Fibroblast of skin of right quadriceps (primary cell): ENCODE measurements around the gene DEPDC5.
"Not testable (repeated sequence)": the region's sequence is repeated elsewhere in the genome, so short reads cannot be mapped to it uniquely, and the experiment has no call there.

Source experiments
- DNase-seq: peaks from one replicate; pipeline ENCODE4 v3.0.0-alpha.2; 2013

DEPDC5 gene

GRCh38 chr22:31753634-31754501, at the start of gene DEPDC5:
Gene DEPDC5, plus strand, starts transcription at chr22:31754019. Its CDS starts 903 bp downstream, at chr22:31754922.
- DNase-seq = peak; percentile 94

- no peak for DNase-seq
Measured at GRCh38 chr22:31707519-31707918, 46.3 kb upstream of the DEPDC5 start.

GRCh38 chr22:31711226-31711625, 42.6 kb upstream of the DEPDC5 start:
- DNase-seq = not testable (repeated sequence)

DNA sequence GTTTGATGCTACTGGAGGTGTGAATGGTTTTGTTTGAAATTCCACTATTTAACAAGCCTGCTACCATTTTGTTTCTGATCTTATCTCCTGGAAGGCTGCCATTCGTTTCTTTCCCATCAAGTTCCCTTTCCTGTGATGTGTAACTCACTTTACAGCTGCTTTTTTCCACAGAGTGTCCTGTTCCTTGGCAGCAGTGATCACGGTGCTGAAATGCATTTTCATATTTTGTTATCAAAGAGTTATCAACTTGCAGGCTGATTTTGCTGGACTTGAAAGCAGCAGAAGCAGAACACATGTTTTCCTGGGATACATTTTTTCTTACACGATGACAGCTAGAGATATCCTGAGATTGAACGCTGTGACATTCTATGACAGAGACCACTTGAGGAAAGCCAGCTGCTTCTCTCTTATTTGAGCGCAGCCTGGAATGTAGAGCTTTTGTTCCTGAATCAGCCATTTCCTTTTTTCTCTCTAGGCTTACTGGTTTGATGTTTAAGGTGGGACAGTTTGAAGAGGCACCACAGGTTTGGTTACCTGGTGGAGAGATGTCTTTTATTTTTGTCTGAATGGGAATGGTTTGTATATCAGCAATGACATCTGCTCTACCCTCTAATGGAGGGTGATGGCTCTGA, 38.6 kb upstream of the DEPDC5 start:
- no peak for DNase-seq

DNA sequence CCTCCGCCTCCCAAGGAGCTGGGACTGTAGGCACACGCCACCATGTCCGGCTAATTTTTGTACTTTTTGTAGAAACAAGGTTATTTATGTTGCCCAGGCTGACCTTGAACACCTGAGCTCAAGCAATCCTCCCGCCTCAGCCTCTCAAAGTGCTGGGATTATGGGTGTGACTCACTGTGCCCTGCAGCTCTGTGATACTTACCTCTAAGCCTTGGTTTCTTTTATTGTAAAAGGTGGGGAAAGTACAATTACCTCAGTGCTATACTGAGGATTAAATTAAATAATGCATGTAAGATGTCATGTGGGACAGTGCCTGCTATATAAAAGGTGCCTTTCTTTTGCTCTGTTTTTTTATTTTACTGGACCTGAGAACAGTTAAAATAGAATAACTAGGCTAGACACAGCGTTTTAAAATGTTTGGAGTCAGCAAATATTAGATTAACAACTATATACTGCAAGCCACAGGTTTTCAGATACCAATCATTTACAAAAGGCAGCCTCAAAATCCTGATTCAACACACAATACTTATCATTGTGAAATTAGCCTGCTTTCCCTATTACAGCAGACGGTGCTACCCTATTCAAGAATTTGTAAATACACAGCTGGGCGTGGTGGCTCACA, 33.9 kb upstream of the DEPDC5 start:
- no peak for DNase-seq

DNA sequence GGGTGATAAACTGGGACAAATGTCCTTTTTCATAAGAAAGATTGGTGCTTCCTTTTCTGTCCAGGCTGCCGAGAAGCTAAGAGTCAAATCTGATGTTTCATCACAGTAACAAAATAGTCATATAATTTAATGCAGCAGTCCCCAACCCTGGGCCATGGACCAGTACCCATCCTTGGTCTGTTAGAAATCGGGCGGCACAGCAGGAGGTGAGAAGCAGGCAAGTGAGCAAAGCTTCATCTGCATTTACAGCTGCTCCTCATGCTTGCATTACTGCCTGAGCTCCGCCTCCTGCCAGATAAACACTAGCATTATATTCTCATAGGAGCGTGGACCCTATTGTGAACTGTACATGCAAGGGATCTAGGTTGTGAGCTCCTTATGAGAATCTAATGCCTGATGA, 30.1 kb upstream of the DEPDC5 start:
- DNase-seq = no peak

- no peak for DNase-seq
Measured at GRCh38 chr22:31726692-31727091, 27.1 kb upstream of the DEPDC5 start.

GRCh38 chr22:31728857-31729256, 25.0 kb upstream of the DEPDC5 start:
- no peak for DNase-seq

- DNase-seq = no peak
Measured at GRCh38 chr22:31730344-31730711, 23.5 kb upstream of the DEPDC5 start.

GRCh38 chr22:31732089-31732829, 21.6 kb upstream of the DEPDC5 start:
- no peak for DNase-seq

DNA sequence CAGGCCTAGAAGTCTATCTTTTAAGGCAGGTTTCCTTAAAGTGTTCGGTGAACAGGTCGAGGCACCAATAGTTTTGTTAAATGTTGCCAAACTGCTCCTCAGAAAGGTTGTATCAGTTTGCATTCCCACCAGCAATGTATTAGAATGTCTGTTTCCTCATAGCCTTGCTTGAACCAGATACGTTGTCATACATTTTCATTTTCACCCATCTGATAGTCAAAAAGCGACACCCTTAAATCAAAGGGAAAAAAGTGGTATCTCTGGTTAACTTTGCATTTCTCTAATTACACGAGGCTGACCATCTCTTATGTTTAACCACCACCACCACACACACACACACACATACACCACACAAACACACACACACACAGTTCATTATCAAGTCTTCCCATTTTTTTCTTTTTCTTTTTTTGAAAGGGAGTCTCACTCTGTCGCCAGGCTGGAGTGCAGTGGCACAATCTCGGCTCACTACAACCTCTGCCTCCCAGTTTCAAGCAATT, 20.2 kb upstream of the DEPDC5 start:
- no peak for DNase-seq

DNA sequence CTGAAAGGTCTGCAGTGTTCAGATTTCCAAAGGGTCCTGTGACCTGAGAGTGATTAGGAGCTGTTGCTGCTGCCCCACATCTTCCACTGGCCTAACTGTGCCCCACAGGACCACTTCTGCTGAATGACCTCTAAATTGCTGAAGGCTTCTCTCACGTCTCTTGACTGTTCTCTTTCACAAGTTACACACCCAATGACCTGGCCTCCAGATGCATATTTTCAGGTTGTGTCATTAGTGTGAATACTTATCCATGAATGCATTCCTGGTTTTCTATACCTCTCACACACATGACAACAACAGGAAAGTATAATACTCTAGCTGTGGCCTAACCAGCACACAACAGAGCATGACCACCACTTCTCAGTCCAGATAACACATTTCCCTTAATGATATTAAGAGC, 19.3 kb upstream of the DEPDC5 start:
- DNase-seq = peak; percentile 79

GRCh38 chr22:31736458-31736857, 17.4 kb upstream of the DEPDC5 start:
- no peak for DNase-seq

DNA sequence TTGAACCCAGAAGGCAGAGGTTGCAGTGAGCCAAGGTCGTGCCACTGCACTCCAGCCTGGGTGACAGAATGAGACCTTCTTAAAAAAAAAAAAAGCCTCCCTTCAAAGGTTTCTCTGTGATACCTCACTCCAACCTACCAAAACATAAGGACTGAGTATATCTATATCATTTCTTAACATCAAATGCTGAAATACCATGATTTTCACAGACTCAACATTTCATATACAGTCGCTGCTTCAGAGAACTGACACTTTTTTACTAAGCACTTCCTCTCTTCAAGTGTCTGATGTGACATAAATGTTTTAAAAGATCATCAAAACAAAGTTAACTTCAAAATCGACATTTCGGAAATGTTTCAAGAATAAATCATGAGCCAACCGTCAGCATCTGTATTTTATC, 15.9 kb upstream of the DEPDC5 start:
- no peak for DNase-seq

- DNase-seq = no peak
Measured at GRCh38 chr22:31738566-31738965, 15.3 kb upstream of the DEPDC5 start.

DNA sequence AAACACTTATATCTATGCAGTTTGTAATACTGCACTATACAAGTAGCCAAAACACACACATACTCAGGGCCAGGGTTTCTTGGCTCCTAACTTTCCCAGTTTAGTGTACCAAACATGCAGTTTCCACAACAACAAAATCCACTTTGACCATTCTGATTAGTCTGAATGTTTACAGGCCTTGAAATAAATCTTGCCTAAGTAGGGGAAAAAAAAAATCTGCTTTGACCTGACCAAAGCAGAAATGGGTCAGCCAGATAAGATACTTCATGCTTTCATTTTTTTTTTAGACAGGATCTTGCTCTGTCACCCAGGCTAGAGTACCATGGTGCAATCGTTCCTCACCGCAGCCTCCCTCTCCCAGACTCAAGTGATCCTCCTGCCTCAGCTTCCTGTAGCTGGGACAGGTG, 14.0 kb upstream of the DEPDC5 start:
- no peak for DNase-seq

DNA sequence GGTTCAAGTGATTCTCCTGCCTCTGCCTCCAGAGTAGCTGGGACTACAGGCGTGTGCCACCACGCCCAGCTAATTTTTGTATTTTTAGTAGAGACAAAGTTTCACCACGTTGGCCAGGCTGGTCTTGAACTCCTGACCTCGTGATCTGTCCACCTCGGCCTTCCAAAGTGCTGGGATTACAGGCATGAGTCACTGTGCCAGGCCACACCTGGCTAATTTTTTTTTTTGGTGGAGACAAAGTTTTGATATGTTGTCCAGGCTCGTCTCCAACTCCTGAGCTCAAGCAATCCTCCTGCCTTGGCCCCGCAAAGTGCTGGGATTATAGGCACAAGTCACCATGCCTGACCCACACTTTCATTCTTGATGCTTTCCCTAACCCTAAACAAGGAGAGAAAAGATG, 13.5 kb upstream of the DEPDC5 start:
- not testable (repeated sequence) for DNase-seq

- no peak for DNase-seq
Measured at GRCh38 chr22:31742115-31742514, 11.7 kb upstream of the DEPDC5 start.

GRCh38 chr22:31742682-31743081, 11.1 kb upstream of the DEPDC5 start:
- DNase-seq = no peak

GRCh38 chr22:31743871-31744270, 9.9 kb upstream of the DEPDC5 start:
- no peak for DNase-seq

DNA sequence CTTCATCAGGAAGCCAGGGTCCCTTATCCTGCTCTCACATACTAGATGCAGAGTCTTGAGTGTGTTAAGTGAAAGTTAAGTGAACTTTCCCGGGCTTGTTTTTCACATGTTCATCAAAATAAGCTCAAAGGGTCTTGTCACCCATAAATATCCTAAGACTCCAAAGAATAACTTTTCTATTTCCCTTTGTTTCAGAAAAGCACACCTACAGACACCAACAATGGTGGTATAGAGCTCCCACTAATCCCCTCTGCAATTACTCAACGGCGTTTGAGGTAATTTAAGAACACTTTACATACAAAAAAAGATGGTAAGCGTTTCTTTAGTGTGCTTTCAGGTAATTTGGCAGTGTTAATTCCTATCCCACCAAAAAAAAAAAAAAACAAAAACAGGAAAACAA, 6.4 kb upstream of the DEPDC5 start:
- no peak for DNase-seq

DNA sequence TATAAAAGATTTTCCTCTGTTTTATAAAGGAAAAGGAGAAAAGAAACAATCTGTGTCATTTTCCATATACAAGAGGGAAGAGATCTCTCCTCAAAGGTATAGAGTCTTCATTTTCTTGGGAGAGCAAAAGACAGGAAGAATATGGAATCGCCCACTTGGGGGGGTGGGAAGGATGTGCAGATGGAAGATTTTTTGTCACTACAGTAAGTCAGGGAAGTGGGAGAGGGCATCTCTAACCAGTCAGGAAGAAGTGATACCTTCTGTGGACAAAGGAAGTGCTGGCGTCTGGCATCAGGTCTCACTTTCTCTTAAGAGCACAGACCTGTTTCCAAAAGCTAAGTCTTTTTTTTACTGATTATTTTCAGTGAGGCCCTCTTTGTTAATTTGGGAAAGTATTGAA, 5.3 kb upstream of the DEPDC5 start:
- DNase-seq = no peak
